Sigmoid colon (tissue), 4 donors: ENCODE data around the gene FAT2.

Source experiments
- CTCF ChIP-seq, 4 experiments: fragments of 450-650 bp in 3 of 4; fragments of 200-600 bp in 1 of 4; IDR thresholded peaks; one replicate each; pipeline ENCODE4 v1.5.1; 2016 to 2019; ENCODE audit warnings: antibody characterized with exemption in 4 of 4, mild to moderate bottlenecking in 3 of 4, moderate library complexity in 2 of 4
- EP300 ChIP-seq, 4 donors: sonication (generic); formaldehyde crosslinking; IDR thresholded peaks; one replicate each; pipeline ENCODE4 v1.6.1; 2017; ENCODE audit warnings: antibody characterized with exemption in 4 of 4
- POLR2A ChIP-seq, 2 donors: fragments of 450-650 bp; IDR thresholded peaks; one replicate each; pipeline ENCODE4 v1.6.1; 2016; ENCODE audit warnings: antibody characterized with exemption in 2 of 2, mild to moderate bottlenecking in 2 of 2, moderate library complexity in 2 of 2

- TF ChIP-seq CTCF (IDR thresholded peaks at IDR 0.05) (no peak), EP300 (IDR thresholded peaks at IDR 0.05) (no peak), POLR2A (IDR thresholded peaks at IDR 0.05) (no peak)
Measured at GRCh38 chr5:151562019-151562707, 29.0 kb downstream of the FAT2 start.
